HEK293 (cell line): Measurements from ENCODE around the gene HDDC3.

Experiments
- CTCF ChIA-PET: fragments of 350-600 bp; formaldehyde crosslinking; extraction: SDS; loops from one replicate; lab custom pipeline; 2021; ENCODE audit warnings: antibody characterized with exemption; lab: Yijun Ruan, JAX
- POLR2A ChIA-PET: fragments of 300-600 bp; formaldehyde crosslinking; extraction: SDS; loops from one replicate; lab custom pipeline; 2020; ENCODE audit warnings: antibody characterized with exemption, inconsistent platforms; lab: Yijun Ruan, JAX
- H3K27ac ChIP-seq: fragments of 200-500 bp; sonication (Bioruptor generic); 2 replicates; pipeline ENCODE4 v1.5.1; 2014; ENCODE audit warnings: low read depth, low read length, control low read depth, inconsistent platforms; ENCODE audit errors: extremely low read depth
- H3K36me3 ChIP-seq, 2 experiments: fragments of 200-500 bp in 1 of 2; sonication (Bioruptor generic) in 1 of 2; 1 replicate in 1 of 2; 2 replicates in 1 of 2; pipeline ENCODE4 v1.5.1; 2014 to 2017; ENCODE audit warnings: inconsistent platforms in 2 of 2, low read length in 2 of 2; ENCODE audit not compliant: control insufficient read depth in 2 of 2, insufficient read depth in 1 of 2
- H3K4me1 ChIP-seq: fragments of 200-500 bp; sonication (Bioruptor generic); 2 replicates; pipeline ENCODE4 v1.5.1; 2014; ENCODE audit warnings: mild to moderate bottlenecking, low read length, inconsistent platforms; ENCODE audit not compliant: control insufficient read depth, insufficient read depth
- H3K4me3 ChIP-seq: 2 replicates; pipeline ENCODE4 v1.5.1; 2011; ENCODE audit warnings: low read depth, mild to moderate bottlenecking, control low read depth, low read length, moderate library complexity
- H3K9me3 ChIP-seq: fragments of 200-500 bp; sonication (Bioruptor generic); 2 replicates; pipeline ENCODE4 v1.5.1; 2014; ENCODE audit warnings: low read depth, low read length, inconsistent platforms; ENCODE audit not compliant: control insufficient read depth, insufficient read depth
- BCL11A ChIP-seq: fragments of 450-650 bp; formaldehyde crosslinking; IDR thresholded peaks from 2 replicates; pipeline ENCODE4 v1.5.1; 2016; ENCODE audit warnings: low read depth, missing biosample characterization, missing genetic modification characterization
- EGR2 ChIP-seq: fragments of 450-650 bp; formaldehyde crosslinking; IDR thresholded peaks from 2 replicates; pipeline ENCODE4 v1.5.1; 2016; ENCODE audit warnings: low read depth, missing biosample characterization, missing genetic modification characterization
- HOXD13 ChIP-seq: sonication (generic); formaldehyde crosslinking; IDR thresholded peaks from 2 replicates; pipeline ENCODE4 v1.8.0; 2022; ENCODE audit warnings: missing genetic modification reagents, borderline replicate concordance
- ZBTB7A ChIP-seq: fragments of 450-650 bp; formaldehyde crosslinking; IDR thresholded peaks from 2 replicates; pipeline ENCODE4 v1.5.1; 2016; ENCODE audit warnings: low read depth, missing biosample characterization, missing genetic modification characterization
- ZBTB8A ChIP-seq: fragments of 450-650 bp; formaldehyde crosslinking; IDR thresholded peaks from 2 replicates; pipeline ENCODE4 v1.5.1; 2016; ENCODE audit warnings: missing biosample characterization, missing genetic modification characterization
- ZFHX2 ChIP-seq: fragments of 450-650 bp; formaldehyde crosslinking; conservative IDR thresholded peaks from 2 replicates; pipeline ENCODE4 v1.5.1; 2016; ENCODE audit warnings: missing biosample characterization, missing genetic modification characterization
- ZNF114 ChIP-seq: fragments of 450-650 bp; formaldehyde crosslinking; IDR thresholded peaks from 2 replicates; pipeline ENCODE4 v1.5.0; 2017; ENCODE audit warnings: missing biosample characterization, missing genetic modification characterization
- ZNF16 ChIP-seq: fragments of 450-650 bp; formaldehyde crosslinking; IDR thresholded peaks from 2 replicates; pipeline ENCODE4 v1.5.1; 2016; ENCODE audit warnings: low read depth, missing biosample characterization, missing genetic modification characterization
- ZNF211 ChIP-seq: fragments of 450-650 bp; formaldehyde crosslinking; IDR thresholded peaks from 2 replicates; pipeline ENCODE4 v1.5.1; 2016; ENCODE audit warnings: low read depth, missing biosample characterization, missing genetic modification characterization
- ZNF248 ChIP-seq: fragments of 450-650 bp; formaldehyde crosslinking; IDR thresholded peaks from 2 replicates; pipeline ENCODE4 v1.5.1; 2017; ENCODE audit warnings: missing biosample characterization, missing genetic modification characterization
- ZNF341 ChIP-seq: fragments of 450-650 bp; formaldehyde crosslinking; IDR thresholded peaks from 2 replicates; pipeline ENCODE4; 2016; ENCODE audit warnings: low read depth, missing biosample characterization, missing genetic modification characterization
- ZNF404 ChIP-seq: fragments of 450-650 bp; formaldehyde crosslinking; IDR thresholded peaks from 2 replicates; pipeline ENCODE4 v1.5.1; 2017; ENCODE audit warnings: missing biosample characterization, missing genetic modification characterization
- ZNF426 ChIP-seq: fragments of 450-650 bp; formaldehyde crosslinking; IDR thresholded peaks from 2 replicates; pipeline ENCODE4 v1.5.1; 2017; ENCODE audit warnings: missing biosample characterization, missing genetic modification characterization, mild to moderate bottlenecking, inconsistent platforms, moderate library complexity
- ZNF558 ChIP-seq: fragments of 450-650 bp; formaldehyde crosslinking; IDR thresholded peaks from 2 replicates; pipeline ENCODE4 v1.5.1; 2016; ENCODE audit warnings: missing biosample characterization, missing genetic modification characterization
- ZNF600 ChIP-seq: fragments of 450-650 bp; formaldehyde crosslinking; IDR thresholded peaks from 2 replicates; pipeline ENCODE4 v1.5.1; 2016; ENCODE audit warnings: missing biosample characterization, missing genetic modification characterization
- ZNF623 ChIP-seq: fragments of 450-650 bp; formaldehyde crosslinking; IDR thresholded peaks from 2 replicates; pipeline ENCODE4 v1.5.1; 2016; ENCODE audit warnings: missing biosample characterization, missing genetic modification characterization
- ZNF747 ChIP-seq: fragments of 450-650 bp; formaldehyde crosslinking; IDR thresholded peaks from 2 replicates; pipeline ENCODE4 v1.5.1; 2016; ENCODE audit warnings: missing biosample characterization, missing genetic modification characterization
- ZNF776 ChIP-seq: fragments of 450-650 bp; formaldehyde crosslinking; IDR thresholded peaks from 2 replicates; pipeline ENCODE4 v1.5.0; 2017; ENCODE audit warnings: missing biosample characterization, missing genetic modification characterization, borderline replicate concordance
- ZSCAN30 ChIP-seq: fragments of 450-650 bp; IDR thresholded peaks from 2 replicates; pipeline ENCODE4 v1.5.1; 2018; ENCODE audit warnings: missing biosample characterization, mild to moderate bottlenecking, missing genetic modification characterization, moderate library complexity
- TF ChIP-seq, protein P1 (sequence below): fragments of 450-650 bp; formaldehyde crosslinking; optimal IDR thresholded peaks from 2 replicates; pipeline ENCODE3; 2016; ENCODE audit warnings: missing biosample characterization, mild to moderate bottlenecking, missing genetic modification characterization
- TF ChIP-seq, protein P2 (sequence below): fragments of 450-650 bp; formaldehyde crosslinking; IDR thresholded peaks from 2 replicates; pipeline ENCODE4 v1.5.1; 2016; ENCODE audit warnings: missing biosample characterization, missing genetic modification characterization

Gene HDDC3

DNA sequence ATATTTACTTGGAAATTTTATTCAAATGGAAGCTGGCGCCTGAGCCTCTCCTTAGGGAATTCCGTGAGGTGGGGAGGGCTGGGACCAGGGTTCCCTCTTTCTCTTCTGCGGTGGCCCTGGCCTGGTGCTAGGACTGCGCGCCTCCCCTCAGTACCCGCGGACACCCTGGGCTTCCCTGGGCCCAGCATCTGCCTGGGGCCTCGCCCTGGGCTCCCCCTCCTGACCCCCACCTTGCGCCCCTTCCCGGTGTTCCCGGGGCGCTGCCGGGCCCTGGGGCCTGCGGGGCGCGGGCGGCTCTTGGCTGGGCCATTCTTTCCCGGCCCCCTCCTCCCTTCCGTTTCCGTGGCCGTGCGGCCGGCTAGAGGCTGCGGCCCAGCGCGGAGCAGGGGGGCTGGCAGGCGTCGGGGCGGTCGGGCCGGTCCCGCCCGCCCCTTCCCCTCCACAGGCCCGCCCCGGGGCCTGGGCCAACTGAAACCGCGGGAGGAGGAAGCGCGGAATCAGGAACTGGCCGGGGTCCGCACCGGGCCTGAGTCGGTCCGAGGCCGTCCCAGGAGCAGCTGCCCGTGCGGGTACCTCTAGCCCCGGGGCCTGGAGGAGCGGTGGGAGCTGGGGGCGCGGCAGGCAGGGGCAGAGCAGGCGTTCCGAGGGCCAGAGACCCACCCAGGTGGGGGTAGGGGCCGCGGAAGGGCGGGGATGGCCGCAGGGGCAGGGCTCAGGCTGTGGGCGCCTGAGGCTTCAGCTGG lies 48.2 kb downstream of the HDDC3 start, which contains the start of gene FES:
FES (plus strand) TSS at position 529 of the 743 bp plus-strand sequence. CDS start 542 bp downstream, outside the sequence.
- TF ChIP-seq BCL11A (tag by site-specific recombination) = no peak
- no peak for TF ChIP-seq ZSCAN30
- no peak for TF ChIP-seq ZNF211 (tag by site-specific recombination)
- no peak for TF ChIP-seq ZNF114 (tag by site-specific recombination)
- TF ChIP-seq ZNF776 (tag by site-specific recombination) = no peak
- no peak for TF ChIP-seq ZNF341
- TF ChIP-seq ZNF558 (tag by site-specific recombination) = no peak
- no peaks in the 10 kb centered on the region for H3K4me1 ChIP-seq
- H3K9me3 ChIP-seq = no peaks in the 10 kb centered on the region
- H3K4me3 ChIP-seq = no peak within 1 kb of the TSS
- CTCF ChIA-PET = interaction anchor here (0.7 to 4.0 kb wide), 6 partner anchors 14 to 564 kb away, joined by 3 to 44 read pairs (median 11); no protein-coding TSS in a partner anchor
- POLR2A ChIA-PET = interaction anchor here (0.6 to 0.8 kb wide), 2 partner anchors 13 to 141 kb away, joined by 3 read pairs; no protein-coding TSS in a partner anchor
- H3K27ac ChIP-seq = peak within 1 kb of the TSS; percentile 2; the same call in 1 of the 2 replicates
- peaks cover 4 to 39% of the 10 kb centered on the region in 2 experiments; a peak in 2 of 3 replicates for H3K36me3 ChIP-seq

DNA sequence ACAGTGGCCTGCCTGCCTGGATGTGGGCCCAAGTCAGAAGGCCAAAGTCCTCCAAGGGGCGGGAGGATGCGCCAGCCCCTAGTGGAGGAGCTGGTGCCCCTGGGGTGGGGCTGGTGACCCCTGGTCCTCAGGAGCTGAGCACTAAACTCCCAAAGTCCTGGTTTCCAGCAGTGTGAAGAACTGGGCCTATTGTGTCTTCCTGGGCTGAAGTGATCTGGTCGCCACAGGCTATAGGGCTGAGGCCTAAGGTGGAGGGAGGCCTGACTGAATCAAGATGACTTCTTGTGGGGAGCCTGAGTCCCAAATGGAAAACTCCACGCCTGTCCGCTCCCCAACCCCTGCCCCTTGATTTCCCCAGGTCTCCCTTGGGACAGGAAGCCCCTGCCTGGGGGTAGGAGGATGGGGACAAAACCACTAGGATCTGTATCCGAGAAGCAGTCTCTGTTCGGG lies 48.8 kb downstream of the HDDC3 start:
- H3K4me3 ChIP-seq = no peak overlapping the region
- CTCF ChIA-PET = interaction anchor here (0.6 to 4.0 kb wide), 2 partner anchors 235 to 265 kb away, joined by 3 to 44 read pairs; no protein-coding TSS in a partner anchor
- no peaks in the 10 kb centered on the region for H3K4me1 ChIP-seq
- H3K27ac ChIP-seq = peak overlapping the region; percentile 2; the same call in 1 of the 2 replicates
- H3K36me3 ChIP-seq = peaks cover 6 to 45% of the 10 kb centered on the region in 2 experiments; a peak in 2 of 3 replicates
- no peaks in the 10 kb centered on the region for H3K9me3 ChIP-seq
- POLR2A ChIA-PET = no interaction called here
- TF ChIP-seq ZBTB7A = no peak
- TF ChIP-seq ZNF600 (tag by site-specific recombination) = 0 out of 2 replicates have a peak, but pooled peaks have one; percentile 15
- TF ChIP-seq ZBTB8A (tag by site-specific recombination) = 0 out of 2 replicates have a peak, but pooled peaks have one; percentile 11
- no peak for TF ChIP-seq ZNF404 (tag by site-specific recombination)
- TF ChIP-seq, all 188 proteins: peak for 2

DNA sequence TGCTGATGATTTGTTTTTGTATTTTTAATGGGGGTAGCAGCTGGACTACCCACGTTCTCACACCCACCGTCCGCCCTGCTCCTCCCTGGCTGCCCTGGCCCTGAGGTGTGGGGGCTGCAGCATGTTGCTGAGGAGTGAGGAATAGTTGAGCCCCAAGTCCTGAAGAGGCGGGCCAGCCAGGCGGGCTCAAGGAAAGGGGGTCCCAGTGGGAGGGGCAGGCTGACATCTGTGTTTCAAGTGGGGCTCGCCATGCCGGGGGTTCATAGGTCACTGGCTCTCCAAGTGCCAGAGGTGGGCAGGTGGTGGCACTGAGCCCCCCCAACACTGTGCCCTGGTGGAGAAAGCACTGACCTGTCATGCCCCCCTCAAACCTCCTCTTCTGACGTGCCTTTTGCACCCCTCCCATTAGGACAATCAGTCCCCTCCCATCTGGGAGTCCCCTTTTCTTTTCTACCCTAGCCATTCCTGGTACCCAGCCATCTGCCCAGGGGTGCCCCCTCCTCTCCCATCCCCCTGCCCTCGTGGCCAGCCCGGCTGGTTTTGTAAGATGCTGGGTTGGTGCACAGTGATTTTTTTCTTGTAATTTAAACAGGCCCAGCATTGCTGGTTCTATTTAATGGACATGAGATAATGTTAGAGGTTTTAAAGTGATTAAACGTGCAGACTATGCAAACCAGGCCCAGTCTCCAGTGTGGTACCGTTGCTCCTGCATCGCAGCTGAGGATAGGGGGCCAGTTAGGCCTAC lies 49.4 kb downstream of the HDDC3 start:
- H3K9me3 ChIP-seq = no peaks in the 10 kb centered on the region
- POLR2A ChIA-PET = no interaction called here
- peak overlapping the region; percentile 2; the same call in 1 of the 2 replicates for H3K27ac ChIP-seq
- CTCF ChIA-PET = interaction anchor here (0.6 to 0.7 kb wide), 2 partner anchors 9 to 265 kb away, joined by 3 to 4 read pairs; no protein-coding TSS in a partner anchor
- no peaks in the 10 kb centered on the region for H3K4me1 ChIP-seq
- peaks cover 10 to 51% of the 10 kb centered on the region in 2 experiments; a peak in 2 of 3 replicates for H3K36me3 ChIP-seq
- no peak overlapping the region for H3K4me3 ChIP-seq
- peak; percentile 73 for TF ChIP-seq ZFHX2 (tag by site-specific recombination)
- TF ChIP-seq ZNF747 = no peak
- peak; percentile 63 for TF ChIP-seq EGR2 (tag by site-specific recombination)

DNA sequence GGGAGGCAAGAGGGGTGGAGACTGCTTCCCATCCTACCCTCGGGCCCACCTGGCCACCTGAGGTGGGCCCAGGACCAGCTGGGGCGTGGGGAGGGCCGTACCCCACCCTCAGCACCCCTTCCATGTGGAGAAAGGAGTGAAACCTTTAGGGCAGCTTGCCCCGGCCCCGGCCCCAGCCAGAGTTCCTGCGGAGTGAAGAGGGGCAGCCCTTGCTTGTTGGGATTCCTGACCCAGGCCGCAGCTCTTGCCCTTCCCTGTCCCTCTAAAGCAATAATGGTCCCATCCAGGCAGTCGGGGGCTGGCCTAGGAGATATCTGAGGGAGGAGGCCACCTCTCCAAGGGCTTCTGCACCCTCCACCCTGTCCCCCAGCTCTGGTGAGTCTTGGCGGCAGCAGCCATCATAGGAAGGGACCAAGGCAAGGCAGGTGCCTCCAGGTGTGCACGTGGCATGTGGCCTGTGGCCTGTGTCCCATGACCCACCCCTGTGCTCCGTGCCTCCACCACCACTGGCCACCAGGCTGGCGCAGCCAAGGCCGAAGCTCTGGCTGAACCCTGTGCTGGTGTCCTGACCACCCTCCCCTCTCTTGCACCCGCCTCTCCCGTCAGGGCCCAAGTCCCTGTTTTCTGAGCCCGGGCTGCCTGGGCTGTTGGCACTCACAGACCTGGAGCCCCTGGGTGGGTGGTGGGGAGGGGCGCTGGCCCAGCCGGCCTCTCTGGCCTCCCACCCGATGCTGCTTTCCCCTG lies 50.2 kb downstream of the HDDC3 start:
- POLR2A ChIA-PET = interaction anchor here (1.3 kb wide), 1 partner anchor 13 kb away, joined by 3 read pairs; no protein-coding TSS in a partner anchor
- no peak overlapping the region for H3K4me3 ChIP-seq
- no peaks in the 10 kb centered on the region for H3K4me1 ChIP-seq
- no peak for TF ChIP-seq ZNF623 (tag by site-specific recombination)
- no peak for TF ChIP-seq ZNF426
- TF ChIP-seq ZNF248 (tag by site-specific recombination) = no peak
- TF ChIP-seq, protein P1, sequence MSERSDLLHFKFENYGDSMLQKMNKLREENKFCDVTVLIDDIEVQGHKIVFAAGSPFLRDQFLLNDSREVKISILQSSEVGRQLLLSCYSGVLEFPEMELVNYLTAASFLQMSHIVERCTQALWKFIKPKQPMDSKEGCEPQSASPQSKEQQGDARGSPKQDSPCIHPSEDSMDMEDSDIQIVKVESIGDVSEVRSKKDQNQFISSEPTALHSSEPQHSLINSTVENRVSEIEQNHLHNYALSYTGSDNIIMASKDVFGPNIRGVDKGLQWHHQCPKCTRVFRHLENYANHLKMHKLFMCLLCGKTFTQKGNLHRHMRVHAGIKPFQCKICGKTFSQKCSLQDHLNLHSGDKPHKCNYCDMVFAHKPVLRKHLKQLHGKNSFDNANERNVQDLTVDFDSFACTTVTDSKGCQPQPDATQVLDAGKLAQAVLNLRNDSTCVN = no peak
- TF ChIP-seq, protein P2, sequence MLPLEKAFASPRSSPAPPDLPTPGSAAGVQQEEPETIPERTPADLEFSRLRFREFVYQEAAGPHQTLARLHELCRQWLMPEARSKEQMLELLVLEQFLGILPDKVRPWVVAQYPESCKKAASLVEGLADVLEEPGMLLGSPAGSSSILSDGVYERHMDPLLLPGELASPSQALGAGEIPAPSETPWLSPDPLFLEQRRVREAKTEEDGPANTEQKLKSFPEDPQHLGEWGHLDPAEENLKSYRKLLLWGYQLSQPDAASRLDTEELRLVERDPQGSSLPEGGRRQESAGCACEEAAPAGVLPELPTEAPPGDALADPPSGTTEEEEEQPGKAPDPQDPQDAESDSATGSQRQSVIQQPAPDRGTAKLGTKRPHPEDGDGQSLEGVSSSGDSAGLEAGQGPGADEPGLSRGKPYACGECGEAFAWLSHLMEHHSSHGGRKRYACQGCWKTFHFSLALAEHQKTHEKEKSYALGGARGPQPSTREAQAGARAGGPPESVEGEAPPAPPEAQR (tag by site-specific recombination) = no peak
- TF ChIP-seq HOXD13 (CRISPR knock-in tag) = no peak
- TF ChIP-seq ZNF16 = no peak
- CTCF ChIA-PET = interaction anchor here (0.6 to 0.7 kb wide), 2 partner anchors 9 to 392 kb away, joined by 3 to 4 read pairs; no protein-coding TSS in a partner anchor
- H3K27ac ChIP-seq = no peak overlapping the region
- H3K36me3 ChIP-seq = peaks cover 10 to 59% of the 10 kb centered on the region in 2 experiments; a peak in 2 of 3 replicates
- H3K9me3 ChIP-seq = no peaks in the 10 kb centered on the region
